GM18511 (cell line): ENCODE measurements around the gene COG5.
A peak's percentile ranks its signal among the peaks of the same experiment; 100 is the strongest.

ENCODE experiments used
- ATAC-seq: cut with Tn5 transposase; IDR thresholded peaks from one replicate; pipeline ENCODE4 v1.9.1; 2021; ENCODE audit warnings: mild to moderate bottlenecking, moderate library complexity; ENCODE audit not compliant: unreplicated experiment

COG5 gene

DNA sequence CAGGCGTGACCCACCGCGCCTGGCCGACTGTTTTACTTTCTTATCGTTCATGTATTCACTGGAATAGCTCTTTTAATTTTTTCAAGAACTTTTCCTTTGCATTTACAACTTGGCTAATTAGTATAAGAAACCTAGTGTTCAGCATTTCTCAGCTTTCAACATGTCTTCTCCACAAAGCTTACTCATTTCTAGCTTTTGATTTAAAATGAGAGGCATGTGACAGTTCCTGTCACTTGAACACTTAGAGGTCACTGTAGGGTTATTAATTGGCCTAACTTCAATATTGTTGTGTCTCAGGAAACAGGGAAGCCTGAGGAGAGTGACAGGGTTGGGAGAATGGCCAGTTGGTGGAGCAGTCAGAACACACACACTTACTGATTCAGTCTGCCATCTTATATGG, 218.9 kb downstream of the COG5 start:
- ATAC-seq, result no peak

DNA sequence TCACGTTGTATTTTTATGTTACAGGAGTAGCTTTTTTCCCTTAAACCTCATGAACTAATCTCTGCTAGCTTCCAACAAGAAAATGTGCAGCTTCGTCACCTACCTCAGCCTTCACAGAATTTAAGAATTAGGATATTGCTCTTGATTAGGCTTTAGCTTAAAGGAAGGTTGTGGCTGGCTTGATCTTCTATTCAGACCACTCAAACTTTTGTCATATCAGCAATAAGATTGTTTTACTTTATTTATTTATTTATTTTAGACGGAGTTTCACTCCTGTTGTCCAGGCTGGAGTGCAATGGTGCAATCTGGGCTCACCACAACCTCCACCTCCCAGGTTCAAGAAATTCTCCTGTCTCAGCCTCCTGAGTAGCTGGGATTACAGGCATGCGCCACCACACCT, 219.4 kb downstream of the COG5 start:
- no peak for ATAC-seq

GRCh38 chr7:107338080-107338479, 225.6 kb downstream of the COG5 start:
- ATAC-seq, result no peak

DNA sequence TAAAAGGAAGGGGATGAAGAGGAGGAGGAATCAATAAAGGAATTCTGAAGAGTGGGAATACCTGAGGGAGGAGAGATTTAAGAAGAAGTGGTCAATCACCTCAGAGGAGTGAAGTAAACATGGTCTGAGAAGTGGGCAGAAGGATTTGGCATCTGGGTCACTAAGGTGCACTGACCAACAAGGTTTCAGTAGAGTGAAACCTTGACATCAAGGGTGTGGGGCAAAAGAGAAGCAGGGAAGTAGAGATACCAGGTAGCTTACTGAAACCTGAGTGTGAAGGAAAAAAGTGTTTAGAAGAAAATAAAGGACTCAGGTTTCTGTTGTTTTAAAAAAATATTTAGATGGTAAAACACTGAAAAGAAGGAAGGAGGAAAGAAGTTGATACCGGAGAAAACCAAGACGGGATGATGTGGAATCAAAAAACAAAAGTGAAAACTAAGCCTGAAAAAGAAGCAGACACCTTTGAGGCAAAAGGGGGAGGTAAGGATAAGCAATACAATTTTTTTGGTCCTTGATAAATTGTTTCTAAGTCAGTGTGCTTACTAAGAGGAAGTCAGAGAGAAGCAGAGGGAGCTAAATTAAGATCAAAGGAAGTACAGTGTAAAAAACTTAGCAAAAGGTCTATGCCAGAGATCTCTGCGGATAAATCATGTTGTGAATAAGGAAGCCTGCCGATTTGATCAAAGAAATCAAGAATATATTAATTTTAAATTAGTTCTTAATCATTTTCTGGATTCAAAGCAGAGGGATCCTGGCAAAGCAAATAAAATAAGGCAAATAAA, 231.0 kb downstream of the COG5 start:
- ATAC-seq, result peak; percentile 80

DNA sequence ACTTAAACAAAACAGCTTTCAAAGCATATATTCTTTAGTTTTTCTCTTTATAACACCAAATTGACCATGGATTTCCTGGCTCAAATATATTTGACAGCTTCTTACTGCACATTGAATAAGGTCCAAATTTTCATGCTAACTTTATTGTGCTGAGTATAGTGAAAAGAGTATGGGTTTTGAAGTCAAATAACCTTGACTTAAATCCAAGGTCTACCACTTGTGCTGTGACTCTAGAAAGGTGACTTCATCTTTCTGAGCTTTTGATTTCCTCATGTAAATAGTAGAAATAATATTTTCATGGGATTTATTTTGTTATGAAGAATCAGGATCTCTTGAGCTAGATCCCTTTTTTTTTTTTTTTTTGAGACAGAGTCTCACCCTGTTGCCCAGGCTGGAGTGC, 233.2 kb downstream of the COG5 start:
- no peak for ATAC-seq

DNA sequence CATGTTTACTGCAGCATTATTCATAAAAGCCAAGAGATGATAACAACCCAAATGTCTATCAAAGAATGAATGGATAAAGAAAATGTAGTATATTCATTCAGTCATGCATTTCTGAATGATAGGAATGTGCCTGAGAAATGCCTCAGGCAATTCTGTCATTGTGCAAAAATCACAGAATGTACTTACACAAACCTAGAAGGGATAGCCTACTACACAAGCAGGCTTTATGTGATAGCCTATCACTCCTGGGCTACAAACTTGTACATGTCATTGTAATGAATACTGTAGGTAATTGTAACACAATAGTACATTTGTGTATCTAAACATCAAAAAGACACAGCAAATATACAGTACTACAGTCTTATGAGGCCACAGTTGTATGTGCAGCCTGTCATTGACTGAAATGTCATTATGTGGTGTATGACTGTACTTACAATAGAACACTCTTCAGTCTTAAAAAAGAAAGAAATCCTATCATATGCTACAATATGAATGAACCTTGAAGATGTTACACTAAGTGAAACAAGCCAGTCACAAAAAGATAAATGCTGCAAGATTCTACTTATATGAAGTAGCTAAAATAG, 235.6 kb downstream of the COG5 start:
- no peak for ATAC-seq

GRCh38 chr7:107326061-107326460, 237.7 kb downstream of the COG5 start:
- ATAC-seq, result no peak

- no peak for ATAC-seq
Observed at GRCh38 chr7:107322015-107322414, 241.7 kb downstream of the COG5 start.

- no peak for ATAC-seq
Observed at GRCh38 chr7:107321611-107322010, 242.1 kb downstream of the COG5 start.

DNA sequence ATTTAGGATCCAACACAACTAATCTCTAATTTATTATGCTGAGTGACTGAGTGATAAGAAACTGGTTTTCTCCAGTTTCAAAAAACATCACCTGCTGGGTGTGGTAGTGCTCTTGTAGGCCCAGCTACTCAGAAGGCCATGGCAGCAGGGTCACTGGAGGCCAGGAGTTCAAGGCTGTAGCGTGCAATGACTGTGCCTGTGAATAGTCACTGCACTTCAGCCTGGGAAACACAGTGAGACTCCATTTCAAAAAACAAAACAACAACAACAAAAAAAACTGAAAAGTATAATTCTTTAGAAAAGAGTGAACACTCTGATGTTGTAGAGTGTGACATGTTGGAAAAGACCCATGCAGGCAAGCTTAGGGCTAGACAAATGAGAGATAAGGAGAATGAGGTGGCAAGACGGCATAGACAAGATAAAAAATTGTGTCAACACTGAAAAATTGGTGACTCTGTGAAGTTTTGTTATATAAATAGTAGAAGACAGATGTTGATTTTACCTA, 243.9 kb downstream of the COG5 start:
- ATAC-seq, result no peak

DNA sequence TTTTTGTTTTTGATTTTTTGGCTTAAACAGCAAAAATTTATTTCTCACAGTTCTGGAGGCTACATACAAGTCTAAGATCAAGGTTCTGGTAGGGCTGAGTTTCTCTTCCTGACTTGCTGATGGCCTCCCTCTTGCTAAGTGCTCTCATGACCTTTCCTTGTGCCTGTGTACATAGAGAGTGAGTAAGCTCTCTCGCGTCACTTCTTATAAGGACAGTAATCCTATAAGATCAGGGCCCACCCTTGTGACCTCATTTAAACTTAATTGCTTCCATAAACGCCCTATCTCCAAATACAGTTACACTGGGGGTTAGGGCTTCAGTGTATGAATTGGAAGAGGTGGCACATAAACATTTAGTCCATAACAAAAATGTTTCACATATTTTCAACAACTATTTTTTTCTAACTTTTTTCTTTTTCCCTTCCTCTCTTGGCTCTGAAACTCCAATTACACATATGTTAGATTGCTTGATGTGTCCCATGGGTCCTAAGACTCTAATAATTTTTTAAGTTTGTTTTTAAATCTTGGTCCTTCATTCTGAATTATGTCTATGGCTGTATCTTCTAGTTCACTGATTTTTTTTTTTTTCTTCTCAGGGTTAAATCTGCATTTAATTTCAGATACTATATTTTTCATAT, 245.1 kb downstream of the COG5 start:
- ATAC-seq, result no peak

DNA sequence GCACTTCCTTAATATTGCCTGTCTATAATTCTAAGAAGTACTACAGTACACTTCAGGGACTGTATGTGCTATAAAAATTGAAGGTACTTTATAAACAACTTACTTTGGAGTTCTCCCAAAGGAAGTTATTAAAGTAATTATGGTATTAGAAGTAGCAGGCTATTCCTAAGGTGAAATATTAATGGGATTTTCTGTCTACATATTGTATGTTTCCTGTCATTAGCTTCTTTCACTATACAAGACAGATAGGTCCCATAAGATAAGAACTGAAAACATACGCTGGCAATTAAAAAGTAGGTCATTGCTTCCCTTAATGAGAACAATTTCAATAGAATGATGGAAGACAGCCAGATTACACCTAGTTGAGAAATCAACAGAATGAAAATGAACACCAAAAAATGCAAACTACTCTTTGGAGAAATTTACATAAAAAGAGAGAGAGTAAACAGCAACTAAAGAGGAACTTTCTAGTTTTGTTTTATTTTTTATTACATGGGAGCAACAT, 248.0 kb downstream of the COG5 start:
- ATAC-seq, result no peak

- no peak for ATAC-seq
Observed at GRCh38 chr7:107313355-107313754, 250.4 kb downstream of the COG5 start.

GRCh38 chr7:107312418-107312817, 251.3 kb downstream of the COG5 start:
- no peak for ATAC-seq

DNA sequence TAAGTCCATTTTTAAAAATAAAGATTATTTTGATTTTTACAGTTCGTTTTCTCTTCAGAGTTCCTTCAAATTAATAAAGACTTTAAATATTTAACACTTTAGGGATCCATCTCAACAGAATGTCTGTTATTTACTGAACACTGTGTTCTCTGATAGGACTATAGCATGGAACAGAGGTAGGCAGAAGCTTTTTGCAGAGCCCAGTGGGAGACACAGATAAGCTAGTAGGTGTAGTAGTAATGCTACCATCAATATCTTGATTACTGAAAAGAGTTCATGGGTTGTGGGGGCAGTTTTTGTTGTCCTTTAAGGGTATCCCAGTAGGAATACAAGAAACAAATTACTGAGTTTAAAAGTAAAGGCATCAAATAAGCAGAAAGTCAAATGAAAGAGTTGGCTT, 254.4 kb downstream of the COG5 start:
- no peak for ATAC-seq

DNA sequence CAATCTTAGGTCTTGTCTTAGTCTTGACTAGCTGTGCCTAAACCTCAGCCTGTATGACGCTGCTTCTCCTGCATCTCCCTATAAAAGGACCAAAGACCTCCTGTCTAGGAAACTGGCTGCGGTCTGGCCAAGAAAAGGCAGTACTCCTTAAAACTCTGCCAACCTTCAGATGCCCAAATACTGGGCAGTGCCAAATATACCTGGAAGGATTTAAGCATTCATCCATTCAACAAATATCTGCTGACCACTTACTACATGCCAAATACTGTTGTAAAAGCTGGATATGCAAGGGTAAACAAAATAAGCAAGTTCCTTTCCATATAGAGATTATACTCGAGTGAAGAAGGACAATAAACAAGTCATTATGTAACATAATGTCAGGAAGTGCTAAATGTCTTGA, 259.1 kb downstream of the COG5 start:
- ATAC-seq, result no peak

DNA sequence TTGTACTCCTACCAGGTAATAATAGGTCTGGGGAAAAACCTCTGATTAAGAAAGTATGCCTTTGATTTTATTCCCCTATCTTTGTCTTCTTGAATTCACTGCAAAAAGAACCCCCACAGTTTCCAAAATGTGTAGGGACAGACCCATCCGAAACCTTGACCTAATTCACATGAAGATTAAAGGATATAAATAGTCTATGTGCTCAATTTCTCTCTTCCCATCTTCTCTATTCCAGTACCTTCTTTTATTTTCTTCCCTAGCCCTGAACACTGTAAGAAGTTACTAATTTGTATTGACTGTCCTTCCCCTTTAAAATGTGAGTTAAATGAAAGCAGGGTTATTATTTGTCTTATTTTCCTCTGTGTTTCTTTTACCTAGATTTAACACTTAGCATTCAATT, 259.7 kb downstream of the COG5 start:
- ATAC-seq, result no peak

DNA sequence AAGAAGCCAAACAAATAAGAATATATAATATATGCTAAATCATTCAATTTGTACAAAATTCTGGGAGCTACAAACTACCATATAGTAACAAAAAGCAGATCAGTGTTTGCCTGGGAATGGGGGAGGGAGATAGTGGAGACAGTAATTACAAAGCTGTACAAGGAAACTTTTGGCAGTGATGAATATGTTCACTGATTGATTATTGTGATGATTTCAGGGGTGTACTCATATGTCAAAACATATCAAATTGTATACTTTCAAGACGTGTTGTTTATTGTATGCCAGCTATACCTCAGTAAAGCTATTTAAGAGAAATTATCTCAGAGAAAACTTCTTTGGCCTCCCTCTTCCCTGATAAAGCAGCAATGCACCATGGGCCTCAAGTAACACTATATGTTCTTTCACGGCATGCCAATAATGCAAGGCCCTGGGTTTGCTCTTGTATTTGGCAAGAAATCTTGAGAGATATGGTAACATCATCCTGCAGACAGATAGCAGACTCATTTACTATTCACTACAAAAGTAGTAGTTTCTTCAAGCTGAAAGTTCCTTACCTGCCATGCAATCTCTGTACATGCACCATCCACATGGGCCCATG, 261.4 kb downstream of the COG5 start:
- no peak for ATAC-seq

DNA sequence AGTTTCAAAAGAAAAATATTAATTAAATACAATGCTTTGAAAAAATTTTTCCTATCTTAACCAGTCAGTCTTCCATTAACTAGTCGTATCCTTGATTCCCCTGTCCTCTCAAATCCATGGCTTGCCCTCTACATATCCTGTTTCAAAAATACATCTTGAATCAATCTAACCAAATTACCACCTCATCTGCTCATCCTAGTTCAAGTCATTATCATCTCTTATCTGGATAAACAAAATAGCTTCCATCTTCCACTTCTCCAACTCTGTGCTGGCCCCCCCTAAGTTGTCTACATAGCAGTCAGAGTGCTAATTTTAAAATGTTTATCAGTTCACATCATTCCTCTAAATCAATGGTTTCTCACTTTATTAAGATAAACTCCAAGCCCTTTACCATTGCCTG, 269.5 kb downstream of the COG5 start:
- no peak for ATAC-seq

DNA sequence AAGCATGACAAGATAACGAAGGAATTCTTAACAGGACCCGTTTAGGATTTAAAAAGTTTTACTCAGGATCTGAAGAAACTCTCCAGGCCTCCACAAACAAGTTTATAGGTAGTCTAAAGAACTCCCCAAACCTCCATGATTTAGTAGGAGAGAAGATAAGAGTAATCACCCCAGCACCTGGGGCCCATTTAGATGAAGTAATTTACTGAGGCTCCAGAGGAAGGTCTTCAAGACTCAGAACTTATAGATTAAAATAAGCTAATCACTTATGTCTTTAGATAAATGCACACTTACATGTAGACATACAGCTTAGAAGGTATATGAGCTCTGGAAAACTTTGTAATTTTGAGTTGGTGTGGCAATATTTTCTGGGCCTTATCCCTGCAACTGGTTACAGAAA, 271.1 kb downstream of the COG5 start:
- ATAC-seq, result no peak

DNA sequence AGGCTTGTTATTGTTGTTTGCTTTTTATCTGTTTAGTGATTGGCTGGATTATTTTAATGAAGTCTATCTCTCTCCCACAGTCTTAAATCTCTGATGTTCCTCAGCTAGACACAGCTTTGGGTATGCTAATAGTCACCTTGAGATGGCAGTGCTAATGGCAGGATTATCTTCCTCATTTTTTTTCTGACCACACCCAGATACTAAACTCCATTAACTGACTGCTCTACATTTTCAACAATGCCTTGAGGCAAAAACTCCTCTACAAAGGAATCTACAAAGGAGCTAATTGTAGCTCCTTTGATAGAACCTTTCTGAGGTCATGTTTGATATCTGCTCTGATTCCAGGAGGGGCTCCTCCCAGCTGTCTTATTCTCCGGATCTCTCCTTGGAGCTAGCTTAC, 272.3 kb downstream of the COG5 start:
- no peak for ATAC-seq
